HG02884 (cell line): ENCODE measurements around the gene RELB.

Experiments
- ATAC-seq: cut with Tn5 transposase; IDR thresholded peaks from one replicate; pipeline ENCODE4 v1.9.1; 2021; ENCODE audit warnings: mild to moderate bottlenecking, moderate library complexity; ENCODE audit not compliant: unreplicated experiment

The RELB gene

DNA sequence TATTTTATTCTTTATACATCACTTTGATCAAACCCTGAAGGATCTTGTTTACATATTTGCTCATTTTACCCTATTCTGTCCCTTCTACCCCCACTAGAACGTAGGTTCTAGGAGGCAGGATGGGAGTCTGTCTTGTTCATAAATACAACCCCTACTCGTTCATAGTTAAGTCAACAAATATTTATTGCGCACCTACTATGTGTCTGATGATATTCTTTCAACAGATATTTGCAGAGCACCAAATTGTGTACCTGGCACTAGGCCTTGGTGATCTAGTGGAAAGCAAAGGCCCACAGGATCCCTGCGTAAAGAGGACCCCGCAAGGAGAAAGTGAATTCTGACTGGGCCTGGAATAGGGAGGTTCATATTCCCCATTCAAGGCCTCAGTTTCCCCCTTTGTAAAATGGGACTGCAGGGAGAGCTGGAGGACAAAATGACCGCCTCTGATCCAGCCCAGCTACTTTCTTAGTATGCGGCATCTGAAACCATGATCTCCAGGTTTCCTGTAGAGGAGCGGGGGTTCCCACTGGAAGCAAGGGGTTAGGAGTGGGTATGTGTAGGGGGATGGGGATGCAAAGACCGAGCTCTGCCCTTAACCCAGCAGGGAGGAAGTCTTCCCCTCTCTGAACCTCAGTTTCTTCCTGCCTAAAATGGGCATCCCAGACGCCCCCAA, 77.3 kb downstream of the RELB start:
- ATAC-seq: no peak

DNA sequence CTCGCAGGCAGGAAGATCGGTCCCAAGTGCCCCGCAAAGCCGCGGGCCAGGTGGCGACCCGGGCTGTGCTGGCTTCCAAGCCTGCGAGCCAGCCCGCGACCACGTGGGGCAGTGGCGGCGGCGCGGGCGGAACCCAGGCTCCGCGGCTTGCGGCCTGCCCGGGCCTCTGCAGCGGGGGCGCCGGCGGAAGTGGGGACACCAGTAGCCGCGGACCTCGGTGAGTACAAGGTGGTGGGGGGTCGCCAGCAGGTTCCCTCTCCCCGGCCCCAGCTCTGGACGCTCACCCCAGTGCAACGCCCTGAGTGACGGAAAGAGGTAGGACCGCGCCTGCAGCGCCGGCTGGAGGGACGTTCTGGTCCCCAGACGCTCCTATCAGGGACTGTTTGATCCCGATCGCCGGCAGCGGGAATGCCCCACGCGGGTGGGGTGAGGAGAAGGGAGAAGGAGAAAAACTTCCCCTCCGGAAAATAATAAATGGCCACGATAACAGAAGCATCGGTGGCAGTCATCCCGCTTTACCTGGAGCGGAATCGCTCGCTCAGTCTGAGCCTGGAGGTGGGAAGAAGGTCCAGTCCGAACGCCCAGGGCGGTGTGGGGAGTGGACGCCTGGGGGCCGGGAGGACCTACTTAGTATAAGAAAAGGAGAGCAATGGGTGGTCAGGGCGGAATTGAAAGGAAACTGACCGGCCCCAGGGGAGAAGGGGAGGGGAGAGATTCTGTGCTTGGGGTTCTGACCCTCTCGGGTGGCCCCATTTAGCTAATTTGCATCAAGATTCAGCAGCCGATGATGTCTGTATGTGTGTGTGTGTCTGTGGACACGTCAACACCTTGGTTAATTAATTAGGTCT, 78.0 kb downstream of the RELB start, which contains the start of gene GEMIN7:
TSS of gene GEMIN7 (plus strand) at position 198 of the 848 bp plus-strand sequence. CDS start 10,855 bp downstream, outside the sequence.
- no peak for ATAC-seq

DNA sequence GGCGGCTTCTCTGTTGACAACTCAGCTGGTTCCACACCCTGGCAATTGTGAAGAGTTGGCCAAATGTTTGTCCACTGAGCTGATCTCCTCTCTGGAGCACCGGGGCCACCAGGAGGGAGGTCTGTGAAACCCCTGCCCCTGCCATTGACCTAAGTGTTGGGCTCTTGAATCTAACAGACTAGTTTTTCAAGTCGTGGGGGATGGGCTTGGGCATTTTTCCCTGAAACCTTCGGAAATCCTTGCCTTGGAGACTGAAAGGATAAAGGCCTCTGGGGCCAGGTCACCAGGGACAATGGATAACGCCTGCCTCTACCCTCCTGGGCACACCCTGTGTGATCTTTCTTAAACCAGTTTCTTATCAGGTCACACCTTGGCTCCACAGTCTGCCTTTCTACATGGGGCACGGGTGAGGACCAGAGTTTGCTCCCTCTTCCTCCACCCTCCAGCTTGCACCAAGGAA, 78.7 kb downstream of the RELB start:
- no peak for ATAC-seq

DNA sequence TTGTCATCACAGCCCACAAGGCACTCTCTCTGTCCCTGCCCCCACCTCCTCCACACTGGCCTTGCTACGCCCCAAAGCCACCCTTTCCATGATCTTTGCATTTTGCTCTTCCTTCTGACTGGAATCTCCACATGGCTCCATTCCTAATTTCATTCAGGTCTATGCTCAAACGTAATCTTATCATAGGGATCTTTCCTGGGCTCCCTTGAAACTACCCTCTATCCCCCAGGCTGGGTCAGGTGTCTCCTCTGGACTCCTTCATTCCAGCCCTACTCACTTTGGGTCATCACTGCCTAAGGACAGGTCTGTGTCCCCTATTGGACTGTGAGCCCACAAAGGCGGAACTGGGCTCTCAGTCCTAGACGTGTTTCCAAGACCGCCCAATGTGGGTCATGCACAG, 80.9 kb downstream of the RELB start:
- ATAC-seq: no peak

DNA sequence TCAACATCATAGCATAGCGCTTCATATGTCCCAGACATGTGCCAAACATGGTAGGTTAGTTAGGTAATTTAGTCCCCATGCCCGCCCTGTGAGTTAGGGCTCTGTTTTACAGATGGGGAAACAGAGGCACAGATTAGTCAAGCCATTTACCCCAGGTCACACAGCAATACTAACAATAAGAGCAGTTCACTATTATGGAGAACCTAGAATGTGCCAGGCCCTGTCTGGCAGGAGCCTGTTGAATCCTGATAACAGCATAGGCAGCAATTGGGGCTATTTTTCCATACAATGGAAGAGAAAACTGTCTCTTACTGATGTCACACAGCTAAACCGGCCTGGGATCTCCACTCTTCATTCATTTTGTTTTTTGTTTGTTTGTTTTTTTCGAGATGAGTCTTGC, 85.2 kb downstream of the RELB start:
- ATAC-seq: no peak

DNA sequence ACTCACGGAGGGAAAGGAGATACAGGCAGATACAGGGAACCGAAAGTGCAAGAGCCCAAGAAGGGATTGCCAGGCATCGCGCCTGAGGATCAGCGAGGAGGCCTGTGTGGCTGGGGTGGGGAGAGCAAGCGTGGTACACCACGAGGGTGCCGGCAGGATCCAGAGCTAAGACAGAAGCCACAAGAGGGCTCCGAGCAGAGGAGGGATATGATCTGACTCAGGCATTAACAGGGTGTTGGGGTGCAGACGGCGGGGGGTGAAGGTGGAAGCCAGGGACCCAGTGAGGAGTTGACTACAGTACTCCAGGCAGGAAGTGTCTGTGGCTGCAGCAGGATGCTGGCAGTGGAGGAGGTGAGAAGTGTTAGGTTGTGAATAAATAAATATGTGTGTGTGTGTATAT, 86.3 kb downstream of the RELB start:
- no peak for ATAC-seq
